A549 (cell line): ENCODE measurements around the gene CALML4.

Experiments used
- BHLHE40 ChIP-seq: IDR thresholded peaks from 2 replicates; pipeline ENCODE4 v1.6.1; 2012; ENCODE audit warnings: low read depth, low read length, inconsistent platforms
- CEBPB ChIP-seq, 2 experiments: fragments of >200 bp in 1 of 2; sonication (Bioruptor Twin) in 1 of 2; formaldehyde crosslinking in 1 of 2; IDR thresholded peaks; 2 replicates each; pipeline ENCODE4 v1.6.1; 2012 to 2016
- CHD4 ChIP-seq: fragments of 200-600 bp; sonication (generic); IDR thresholded peaks from 2 replicates; pipeline ENCODE4 v1.6.1; 2016; ENCODE audit warnings: antibody characterized with exemption, mild to moderate bottlenecking, borderline replicate concordance
- CTCF ChIP-seq: fragments of >200 bp; sonication (Bioruptor Twin); formaldehyde crosslinking; IDR thresholded peaks from 3 replicates; pipeline ENCODE4 v1.5.1; 2016
- ELK1 ChIP-seq: fragments of 150-350 bp; IDR thresholded peaks from 2 replicates; pipeline ENCODE4 v1.6.1; 2014; ENCODE audit warnings: low read depth, mild to moderate bottlenecking, low read length
- PBX3 ChIP-seq: IDR thresholded peaks from 2 replicates; pipeline ENCODE4 v1.6.1; 2012
- POLR2A ChIP-seq: IDR thresholded peaks from 2 replicates; pipeline ENCODE4 v1.6.1; 2012; ENCODE audit warnings: mild to moderate bottlenecking, low read length
- RAD21 ChIP-seq, 2 experiments: fragments of >200 bp in 1 of 2; sonication (Bioruptor Twin) in 1 of 2; formaldehyde crosslinking in 1 of 2; IDR thresholded peaks in 1 of 2; conservative IDR thresholded peaks in 1 of 2; 2 replicates in 1 of 2; 3 replicates in 1 of 2; pipeline ENCODE4 v1.6.1; 2012 to 2018; ENCODE audit warnings: inconsistent platforms in 1 of 2

GRCh38 chr15:68183616-68184315, 21.4 kb downstream of the CALML4 start:
- TF ChIP-seq CEBPB (IDR thresholded peaks at IDR 0.05) (no peak), CTCF (no peak), RAD21 (conservative IDR thresholded peaks at IDR 0.05 in 1 of 2, IDR thresholded peaks at IDR 0.05 in 1 of 2) (no peak), POLR2A (no peak), ELK1 (no peak), BHLHE40 (no peak), CHD4 (no peak), PBX3 (no peak)
